HL-60 (cell line): ENCODE results near the gene ZSCAN5B.

Experiments
- DNase-seq, 2 experiments: peaks; one replicate each; pipeline ENCODE4 v3.0.0-alpha.2; 2010 to 2020; ENCODE audit warnings: low read depth in 1 of 2, low spot score in 1 of 2
- H3K27ac ChIP-seq: fragments of 250-450 bp; sonication (Bioruptor Pico); replicated peaks from 2 replicates; pipeline ENCODE4 v1.5.1; 2020; ENCODE audit warnings: mild to moderate bottlenecking, moderate library complexity
- H3K27me3 ChIP-seq: fragments of 250-450 bp; sonication (Bioruptor Pico); 2 replicates; pipeline ENCODE4 v1.5.1; 2021; ENCODE audit warnings: mild to moderate bottlenecking, moderate library complexity; ENCODE audit not compliant: insufficient read depth, poor library complexity, severe bottlenecking
- H3K4me3 ChIP-seq: replicated peaks from 2 replicates; pipeline ENCODE4 v1.5.1; 2011; ENCODE audit warnings: mild to moderate bottlenecking, control low read depth, low read length; ENCODE audit not compliant: insufficient read depth
- CTCF ChIP-seq: IDR thresholded peaks from one replicate; pipeline ENCODE4 v1.5.1; 2011; ENCODE audit warnings: low read length, control low read depth, inconsistent platforms; ENCODE audit not compliant: insufficient read depth
- GABPA ChIP-seq: IDR thresholded peaks from 2 replicates; pipeline ENCODE4 v1.6.1; 2012; ENCODE audit warnings: low read depth
- POLR2AphosphoS5 ChIP-seq: IDR thresholded peaks from 2 replicates; pipeline ENCODE4 v1.6.1; 2012; ENCODE audit warnings: low read depth
- REST ChIP-seq: IDR thresholded peaks from 2 replicates; pipeline ENCODE4 v1.6.1; 2012; ENCODE audit warnings: low read depth; ENCODE audit not compliant: insufficient replicate concordance
- SPI1 ChIP-seq: IDR thresholded peaks from 2 replicates; pipeline ENCODE4 v1.6.1; 2012; ENCODE audit warnings: low read depth, mild to moderate bottlenecking, borderline replicate concordance

The ZSCAN5B gene

GRCh38 chr19:56170261-56170660, 27.3 kb downstream of the ZSCAN5B start:
- no peak for DNase-seq
- H3K27ac ChIP-seq: no peak overlapping the region
- H3K27me3 ChIP-seq: peaks cover 5% of the 10 kb centered on the region
- no peak overlapping the region for H3K4me3 ChIP-seq
- TF ChIP-seq REST: no peak
- TF ChIP-seq POLR2AphosphoS5: no peak
- TF ChIP-seq CTCF: no peak
- TF ChIP-seq SPI1: no peak
- no peak for TF ChIP-seq GABPA

- Histone ChIP-seq H3K27ac (no peak overlapping the region), H3K4me3 (no peak overlapping the region), H3K27me3 (no peaks in the 10 kb centered on the region)
- TF ChIP-seq POLR2AphosphoS5 (no peak), REST (peak; percentile 93), CTCF (no peak), GABPA (no peak), SPI1 (no peak)
- no peak for DNase-seq
Observed at GRCh38 chr19:56167064-56167578, 30.5 kb downstream of the ZSCAN5B start.

- no peak overlapping the region for H3K4me3 ChIP-seq
- no peak overlapping the region for H3K27ac ChIP-seq
- DNase-seq: peak; percentile 55 to 71
- no peaks in the 10 kb centered on the region for H3K27me3 ChIP-seq
- no peak for TF ChIP-seq GABPA
- TF ChIP-seq POLR2AphosphoS5: peak; percentile 42; the same call in 1 of the 2 replicates
Observed at GRCh38 chr19:56163097-56163496, 34.5 kb downstream of the ZSCAN5B start.

GRCh38 chr19:56162258-56162657, 35.3 kb downstream of the ZSCAN5B start:
- Histone ChIP-seq H3K27me3 (no peaks in the 10 kb centered on the region), H3K27ac (no peak overlapping the region), H3K4me3 (no peak overlapping the region)
- TF ChIP-seq GABPA: no peak
- TF ChIP-seq REST: no peak
- TF ChIP-seq POLR2AphosphoS5: no peak
- peak; percentile 40; the same call in 1 of the 2 replicates for TF ChIP-seq SPI1
- DNase-seq: peak in 1 of 2 experiments; percentile 68
